GM23248 (cell line): Measurements from ENCODE around the gene CENPE. TPM values are rescaled to one million over a fixed set of nuclear protein-coding genes. Genes with fewer than 3 reads are reported as not detected.

Experiments
- DNase-seq: peaks from one replicate; pipeline ENCODE4 v3.0.0-alpha.2; 2015
- H2AFZ ChIP-seq: fragments of 200-600 bp; sonication (generic); 2 replicates; pipeline ENCODE4 v1.6.1; 2016; ENCODE audit warnings: antibody characterized with exemption
- H3F3A ChIP-seq: fragments of 200-600 bp; sonication (generic); 2 replicates; pipeline ENCODE4 v1.6.1; 2016; ENCODE audit warnings: mild to moderate bottlenecking, antibody characterized with exemption, mixed run types; ENCODE audit not compliant: insufficient read depth
- H3K27ac ChIP-seq: fragments of 200-600 bp; sonication (generic); 2 replicates; pipeline ENCODE4 v1.5.1; 2016; ENCODE audit warnings: mild to moderate bottlenecking
- H3K27me3 ChIP-seq: fragments of 200-600 bp; sonication (generic); replicated peaks from 2 replicates; pipeline ENCODE4 v1.6.1; 2016; ENCODE audit warnings: mild to moderate bottlenecking; ENCODE audit not compliant: insufficient read depth
- H3K36me3 ChIP-seq: fragments of 200-600 bp; sonication (generic); 2 replicates; pipeline ENCODE4 v1.6.1; 2016; ENCODE audit warnings: low read depth, mild to moderate bottlenecking
- H3K4me1 ChIP-seq: fragments of 200-600 bp; sonication (generic); 2 replicates; pipeline ENCODE4 v1.6.1; 2016; ENCODE audit warnings: mild to moderate bottlenecking; ENCODE audit not compliant: insufficient read depth
- H3K4me2 ChIP-seq: fragments of 200-600 bp; sonication (generic); one replicate; pipeline ENCODE4 v1.6.1; 2016; ENCODE audit warnings: mild to moderate bottlenecking; ENCODE audit not compliant: unreplicated experiment
- H3K4me3 ChIP-seq: fragments of 200-600 bp; sonication (generic); 2 replicates; pipeline ENCODE4 v1.5.1; 2016; ENCODE audit warnings: mild to moderate bottlenecking
- H3K79me2 ChIP-seq: fragments of 200-600 bp; sonication (generic); 2 replicates; pipeline ENCODE4 v1.6.1; 2016; ENCODE audit warnings: mild to moderate bottlenecking; ENCODE audit not compliant: insufficient read depth
- H3K9ac ChIP-seq: fragments of 200-600 bp; sonication (generic); 2 replicates; pipeline ENCODE4 v1.6.1; 2016; ENCODE audit warnings: mild to moderate bottlenecking
- H3K9me2 ChIP-seq: fragments of 200-600 bp; sonication (generic); 2 replicates; pipeline ENCODE4 v1.6.1; 2016; ENCODE audit warnings: mixed run types, mild to moderate bottlenecking, moderate library complexity; ENCODE audit not compliant: insufficient read depth
- H3K9me3 ChIP-seq: fragments of 200-600 bp; sonication (generic); one replicate; pipeline ENCODE4 v1.6.1; 2017; ENCODE audit warnings: low read depth
- H4K20me1 ChIP-seq: fragments of 200-600 bp; sonication (generic); 2 replicates; pipeline ENCODE4 v1.6.0; 2016; ENCODE audit not compliant: insufficient read depth
- EZH2 ChIP-seq: fragments of 200-600 bp; sonication (generic); IDR thresholded peaks from 2 replicates; pipeline ENCODE4 v1.6.1; 2018; ENCODE audit warnings: antibody characterized with exemption, mild to moderate bottlenecking; ENCODE audit not compliant: insufficient read depth, poor library complexity, severe bottlenecking
- EZH2phosphoT487 ChIP-seq: fragments of 200-600 bp; sonication (generic); IDR thresholded peaks from 2 replicates; pipeline ENCODE4 v1.6.1; 2018; ENCODE audit warnings: antibody characterized with exemption, moderate library complexity, mild to moderate bottlenecking, low read depth; ENCODE audit not compliant: insufficient read depth
- WGBS, 2 experiments: methylation state at CpG; one replicate each; pipeline ENCODE4 v1.1.6; 2015 to 2017; ENCODE audit warnings: low lambda C conversion rate in 2 of 2, low coverage in 1 of 2; ENCODE audit errors: missing lambda C conversion rate in 2 of 2; 5-methylcytosine and 5-hydroxymethylcytosine counted together
- in situ Hi-C: fragments of 300-500 bp; cut with MboI; formaldehyde crosslinking; loops from 2 replicates; pipeline ENCODE4 v1.15.0; 2020
- polyA plus RNA-seq: library from polyadenylated mRNA; unstranded; fragments of >200 nt; fragmentation: Nextera tagmentation; extraction: Ambion mirVana; gene quantifications from 2 replicates; pipeline ENCODE4 v1.2.1, GENCODE V29; 2016
- total RNA-seq: library from RNA; depleted of rRNA; stranded (reverse); fragments of >200 nt; shearing (Covaris generic); gene quantifications from 2 replicates; pipeline ENCODE4 v1.2.3, GENCODE V29; 2014

The CENPE gene
- total and polyA plus RNA-seq, 2 experiments from 2014 or later = 6.7 to 11.0 TPM

DNA sequence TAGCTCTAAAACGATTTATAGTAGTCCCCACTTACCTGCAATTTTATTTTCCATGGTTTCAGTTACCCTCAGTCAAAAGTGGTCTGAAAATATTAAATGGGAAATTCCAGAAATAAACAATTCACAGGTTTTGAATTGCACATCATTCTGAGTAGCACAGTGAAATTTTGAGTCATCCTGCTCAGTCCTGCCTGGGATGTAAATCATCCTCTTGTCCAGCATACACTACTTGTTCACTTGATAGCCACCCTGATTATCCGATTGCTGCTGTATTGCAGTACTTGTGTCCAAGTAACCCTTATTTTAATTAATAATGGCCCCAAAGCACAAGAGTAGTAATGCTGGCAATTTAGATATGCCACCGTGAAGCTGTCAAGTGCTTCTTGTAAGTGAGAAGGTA, 75.0 kb downstream of the CENPE start:
- H4K20me1 ChIP-seq = no peaks in the 10 kb centered on the region
- H3K9me2 ChIP-seq = no peaks in the 10 kb centered on the region
- H3K4me3 ChIP-seq = no peak overlapping the region
- H3K9me3 ChIP-seq = peaks cover 4% of the 10 kb centered on the region
- H3K79me2 ChIP-seq = no peaks in the 10 kb centered on the region
- 95 to 96% methylated on average over 3 of the region's 3 CpGs for WGBS, 2 experiments
- H3K27me3 ChIP-seq = no peaks in the 10 kb centered on the region
- in situ Hi-C loops = no loop called here
- no peak overlapping the region for H3K27ac ChIP-seq
- H3K36me3 ChIP-seq = peaks cover 6% of the 10 kb centered on the region; the same call in 1 of the 2 replicates
- no peaks in the 10 kb centered on the region for H3K4me1 ChIP-seq
- no peak overlapping the region for H3K4me2 ChIP-seq
- H2AFZ ChIP-seq = no peak overlapping the region
- H3K9ac ChIP-seq = no peak overlapping the region
- TF ChIP-seq EZH2phosphoT487 (no peak), EZH2 (no peak)
- no peaks in the 10 kb centered on the region for H3F3A ChIP-seq
- DNase-seq = no peak

DNA sequence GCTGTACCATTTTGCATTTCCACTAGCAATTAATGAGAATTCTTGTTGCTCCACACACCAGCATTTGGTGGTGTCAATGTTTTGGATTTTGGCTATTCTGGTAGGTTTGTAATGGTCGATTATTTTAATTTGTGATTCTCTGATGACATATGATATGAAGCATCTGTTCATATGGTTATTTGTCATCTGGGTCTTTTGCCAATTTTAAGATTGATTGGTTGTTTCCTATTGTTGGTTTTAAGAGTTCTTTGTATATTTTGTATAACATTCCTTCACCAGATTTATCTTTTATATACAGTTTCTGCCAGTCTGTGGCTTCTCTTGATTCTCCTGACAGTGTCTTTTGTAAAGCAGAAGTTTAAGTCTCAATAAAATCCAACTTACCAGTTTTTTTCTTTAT, 80.0 kb downstream of the CENPE start:
- Histone ChIP-seq H3K79me2 (no peaks in the 10 kb centered on the region), H3F3A (no peaks in the 10 kb centered on the region), H4K20me1 (no peaks in the 10 kb centered on the region), H3K4me3 (no peak overlapping the region), H3K27me3 (no peaks in the 10 kb centered on the region), H2AFZ (no peak overlapping the region), H3K9ac (no peak overlapping the region), H3K4me2 (no peak overlapping the region), H3K9me3 (no peaks in the 10 kb centered on the region), H3K36me3 (0 out of 2 replicates have a peak, but pooled peaks cover 3% of the 10 kb centered on the region), H3K27ac (no peak overlapping the region), H3K4me1 (no peaks in the 10 kb centered on the region), H3K9me2 (no peaks in the 10 kb centered on the region)
- DNase-seq = no peak
- TF ChIP-seq EZH2 (no peak), EZH2phosphoT487 (no peak)
- 58 to 74% methylated on average over 1 of the region's 1 CpG for WGBS, 2 experiments
- in situ Hi-C loops = no loop called here

DNA sequence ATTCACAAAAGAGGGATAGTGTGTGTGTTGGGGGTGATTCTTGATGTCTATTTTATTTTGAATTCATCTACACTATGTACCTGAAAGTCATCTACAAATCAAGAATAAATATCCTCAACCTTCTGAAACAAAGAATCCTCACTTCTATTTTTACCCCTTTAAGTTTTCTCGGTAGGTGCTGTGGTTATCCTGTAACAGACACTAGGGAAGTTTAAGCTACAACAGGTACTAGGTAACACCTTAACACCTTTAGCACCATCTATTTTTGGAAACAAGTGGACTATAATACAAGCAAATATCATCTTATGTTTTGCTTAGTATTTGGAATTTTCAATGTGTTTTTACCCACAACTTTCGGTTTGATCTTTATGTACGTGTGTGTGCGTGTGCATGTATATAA, 86.5 kb downstream of the CENPE start:
- H3K4me3 ChIP-seq = no peak overlapping the region
- H3K9me2 ChIP-seq = no peaks in the 10 kb centered on the region
- H3K9me3 ChIP-seq = no peaks in the 10 kb centered on the region
- no peaks in the 10 kb centered on the region for H3K79me2 ChIP-seq
- no peak overlapping the region for H3K27ac ChIP-seq
- H3F3A ChIP-seq = no peaks in the 10 kb centered on the region
- H2AFZ ChIP-seq = no peak overlapping the region
- TF ChIP-seq EZH2phosphoT487 (no peak), EZH2 (no peak)
- no peaks in the 10 kb centered on the region for H3K27me3 ChIP-seq
- no peak overlapping the region for H3K4me2 ChIP-seq
- peaks cover 3% of the 10 kb centered on the region; the same call in 1 of the 2 replicates for H3K36me3 ChIP-seq
- 93 to 98% methylated on average over 4 of the region's 4 CpGs for WGBS, 2 experiments
- H3K9ac ChIP-seq = no peak overlapping the region
- in situ Hi-C loops = no loop called here
- H3K4me1 ChIP-seq = no peaks in the 10 kb centered on the region
- DNase-seq = no peak
- H4K20me1 ChIP-seq = no peaks in the 10 kb centered on the region

DNA sequence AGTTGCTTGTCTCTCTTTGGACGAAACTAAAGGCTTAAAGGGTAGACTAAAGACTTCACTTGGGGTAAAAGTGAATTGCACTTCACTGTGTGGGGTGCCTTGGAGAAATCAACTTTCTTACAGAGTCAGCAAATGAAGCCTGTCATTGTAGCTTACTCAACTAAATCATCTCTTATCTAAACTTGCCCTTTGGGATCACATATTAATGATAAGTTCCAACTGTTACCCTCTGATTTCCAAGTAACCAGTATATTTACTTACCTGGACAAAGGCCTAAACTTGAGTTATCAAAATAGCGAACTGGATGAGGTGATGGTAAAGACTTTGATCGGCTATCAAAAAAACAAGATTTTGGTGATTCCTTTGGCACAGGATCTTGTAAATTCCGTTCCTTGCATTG, 89.6 kb downstream of the CENPE start:
- Histone ChIP-seq H3K4me1 (peaks cover 9% of the 10 kb centered on the region; the same call in 1 of the 2 replicates), H3K79me2 (no peaks in the 10 kb centered on the region), H3K9me2 (no peaks in the 10 kb centered on the region), H3K9ac (no peak overlapping the region), H3K4me2 (no peak overlapping the region), H3K27me3 (no peaks in the 10 kb centered on the region), H2AFZ (no peak overlapping the region), H3F3A (peaks cover 3% of the 10 kb centered on the region; the same call in 1 of the 2 replicates), H4K20me1 (no peaks in the 10 kb centered on the region), H3K36me3 (no peaks in the 10 kb centered on the region; the same call in 1 of the 2 replicates), H3K27ac (no peak overlapping the region), H3K9me3 (no peaks in the 10 kb centered on the region), H3K4me3 (no peak overlapping the region)
- TF ChIP-seq EZH2phosphoT487 (no peak), EZH2 (no peak)
- 92 to 99% methylated on average over 4 of the region's 4 CpGs for WGBS, 2 experiments
- DNase-seq = no peak
- in situ Hi-C loops = loop anchor here (10.0 kb wide), 1 partner anchor 484 kb away; no protein-coding TSS in a partner anchor
